ENCODE results near the gene SFMBT2.

DNA sequence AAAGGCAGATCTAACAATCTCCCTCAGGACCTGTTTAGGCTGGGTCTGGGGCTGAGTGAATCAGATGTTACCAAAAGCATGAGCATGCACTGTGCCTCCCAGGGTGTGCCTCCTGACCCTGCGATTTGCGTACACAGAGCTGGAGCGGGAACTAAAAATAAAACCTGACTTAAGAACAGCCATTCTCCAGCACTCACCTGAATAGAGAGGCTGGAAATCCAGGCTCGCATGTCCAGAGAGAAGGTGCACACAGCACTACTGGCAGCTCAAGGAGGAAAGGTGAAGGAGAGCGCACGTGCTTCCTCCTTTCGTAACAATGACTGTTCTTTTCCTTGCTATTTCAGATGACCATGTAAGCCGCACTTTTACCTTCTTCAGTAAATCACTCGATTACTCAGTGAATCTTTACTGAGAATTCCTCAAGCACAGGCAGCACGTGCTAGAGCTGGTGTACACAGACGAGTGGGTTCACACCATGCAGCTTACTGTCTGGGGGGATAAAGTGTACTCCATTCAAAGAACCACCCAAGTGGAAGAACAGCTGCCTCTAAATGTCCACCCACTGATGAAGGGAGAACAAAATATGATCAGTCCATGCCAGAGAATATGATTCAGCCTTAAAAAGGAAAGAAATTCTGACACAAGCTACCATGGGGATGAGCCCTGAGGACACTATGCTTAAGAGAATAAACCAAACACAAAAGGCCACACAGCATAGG is 45.6 kb downstream of the SFMBT2 start:
- no peak for TF ChIP-seq MYC (CRISPR knock-in tag; IDR thresholded peaks at IDR 0.05; ENCODE audit: borderline replicate concordance)
- TF ChIP-seq ZNF253 (CRISPR knock-in tag; IDR thresholded peaks at IDR 0.05; ENCODE audit: borderline replicate concordance), result no peak
- no peak for TF ChIP-seq CTCF (CRISPR knock-in tag; IDR thresholded peaks at IDR 0.05)
- no peak for TF ChIP-seq POLR2AphosphoS5 (IDR thresholded peaks at IDR 0.05; ENCODE audit: low read depth, low read length)
- TF ChIP-seq ZNF274 (CRISPR knock-in tag; IDR thresholded peaks at IDR 0.05), result no peak
- no peak for TF ChIP-seq NFATC3 (CRISPR knock-in tag; IDR thresholded peaks at IDR 0.05)
- no peak for TF ChIP-seq STAT5B (CRISPR knock-in tag; IDR thresholded peaks at IDR 0.05)
- no peak for TF ChIP-seq CEBPB (IDR thresholded peaks at IDR 0.05; ENCODE audit: borderline replicate concordance, low read depth, low read length)
- TF ChIP-seq SMARCC2 (IDR thresholded peaks at IDR 0.05), result no peak
- no peak for TF ChIP-seq HOXA9 (CRISPR knock-in tag; IDR thresholded peaks at IDR 0.05; ENCODE audit: borderline replicate concordance)
- no peak for TF ChIP-seq FLYWCH1 (CRISPR knock-in tag; IDR thresholded peaks at IDR 0.05)

All from HepG2 (cell line).